ACHN (cell line): ENCODE data around the gene LLPH.

Experiments
- DNase-seq: peaks from one replicate; pipeline ENCODE4 v3.0.0-alpha.2; 2015
- in situ Hi-C: cut with HindIII; loops from 2 replicates; pipeline ENCODE4 v1.10.0; 2017; ENCODE audit warnings: low sequenced_read_pairs, low pct_ligation_motif_present, low pct_unique_long_range_greater_than_20kb

The LLPH gene

GRCh38 chr12:66111605-66112004 is 18.9 kb downstream of the LLPH start:
- DNase-seq: no peak
- in situ Hi-C loops: loop anchor here (25.0 kb wide), 1 partner anchor 799 kb away; no protein-coding TSS in a partner anchor

- in situ Hi-C loops: loop anchor here (25.0 kb wide), 1 partner anchor 797 kb away; no protein-coding TSS in a partner anchor
- DNase-seq: no peak
These were observed 21.5 kb downstream of the LLPH start for GRCh38 chr12:66109056-66109455.

GRCh38 chr12:66108386-66108785 is 22.2 kb downstream of the LLPH start:
- in situ Hi-C loops: loop anchor here (25.0 kb wide), 1 partner anchor 796 kb away; no protein-coding TSS in a partner anchor
- DNase-seq: no peak

- DNase-seq: peak; percentile 98
These were observed 23.1 kb downstream of the LLPH start for GRCh38 chr12:66107451-66107915.

GRCh38 chr12:66103016-66103913 is 27.3 kb downstream of the LLPH start:
- DNase-seq: no peak
- in situ Hi-C loops: loop anchor here (25.0 kb wide), 1 partner anchor 791 kb away; no protein-coding TSS in a partner anchor

More at GRCh38 chr12:66107451-66107915, 23.1 kb downstream of the LLPH start:
- in situ Hi-C loops: loop anchor here (25.0 kb wide), 1 partner anchor 795 kb away; no protein-coding TSS in a partner anchor

GRCh38 chr12:66092559-66093269 is 37.8 kb downstream of the LLPH start:
- peak; percentile 11 for DNase-seq
- in situ Hi-C loops: no loop called here

GRCh38 chr12:66090157-66090556 is 40.4 kb downstream of the LLPH start:
- in situ Hi-C loops: no loop called here
- DNase-seq: no peak

- in situ Hi-C loops: no loop called here
These were observed 43.1 kb downstream of the LLPH start for GRCh38 chr12:66087365-66087943.

GRCh38 chr12:66085998-66086397 is 44.6 kb downstream of the LLPH start:
- no peak for DNase-seq
- in situ Hi-C loops: no loop called here

More at GRCh38 chr12:66087365-66087943, 43.1 kb downstream of the LLPH start:
- peak; percentile 82 for DNase-seq

- in situ Hi-C loops: no loop called here
- DNase-seq: no peak
These were observed 45.3 kb downstream of the LLPH start for GRCh38 chr12:66085213-66085612.

- DNase-seq: no peak
- in situ Hi-C loops: no loop called here
These were observed 46.8 kb downstream of the LLPH start for GRCh38 chr12:66083766-66084165.

- DNase-seq: no peak
- in situ Hi-C loops: no loop called here
These were observed 47.8 kb downstream of the LLPH start for GRCh38 chr12:66082744-66083143.

- in situ Hi-C loops: no loop called here
- DNase-seq: no peak
These were observed 49.8 kb downstream of the LLPH start for GRCh38 chr12:66080791-66081190.

GRCh38 chr12:66077542-66077941 is 53.0 kb downstream of the LLPH start:
- in situ Hi-C loops: no loop called here
- DNase-seq: no peak

- in situ Hi-C loops: no loop called here
- no peak for DNase-seq
These were observed 56.0 kb downstream of the LLPH start for GRCh38 chr12:66074561-66074960.

GRCh38 chr12:66072566-66072965 is 58.0 kb downstream of the LLPH start:
- in situ Hi-C loops: no loop called here
- no peak for DNase-seq

GRCh38 chr12:66072135-66072534 is 58.4 kb downstream of the LLPH start:
- DNase-seq: no peak
- in situ Hi-C loops: no loop called here

- DNase-seq: no peak
- in situ Hi-C loops: no loop called here
These were observed 59.0 kb downstream of the LLPH start for GRCh38 chr12:66071549-66071948.
